ENCODE results near the gene ITGB2.

DNA sequence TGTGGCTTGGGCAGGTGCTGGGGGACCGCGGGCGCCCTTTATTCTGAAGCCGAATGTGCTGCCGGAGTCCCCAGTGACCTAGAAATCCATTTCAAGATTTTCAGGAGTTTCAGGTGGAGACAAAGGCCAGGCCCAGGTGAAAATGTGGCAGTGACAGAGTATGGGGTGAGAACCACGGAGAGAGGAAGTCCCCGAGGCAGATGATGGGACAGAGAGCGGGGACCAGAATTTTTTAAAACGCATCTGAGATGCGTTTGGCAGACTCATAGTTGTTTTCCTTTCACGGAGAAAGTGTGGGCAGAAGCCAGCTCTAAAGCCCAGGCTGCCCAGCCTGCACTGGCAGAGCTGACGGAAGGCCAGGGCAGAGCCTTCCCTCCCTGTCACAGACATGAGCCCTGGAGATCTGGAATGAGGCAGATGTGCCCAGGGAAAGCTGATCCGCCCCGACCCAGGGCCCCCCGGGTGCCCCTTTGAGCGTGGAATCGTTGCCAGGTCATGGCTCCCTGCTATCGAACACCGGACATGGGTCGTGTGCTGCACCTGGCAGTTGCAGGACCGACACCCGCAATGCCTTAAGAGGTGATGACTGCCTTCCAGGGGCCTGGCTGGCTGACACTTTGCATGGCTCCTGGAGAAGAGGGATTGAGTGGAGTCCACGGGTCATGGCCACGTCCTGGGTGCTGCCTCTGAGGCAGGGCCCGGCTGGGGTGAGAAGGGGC is 12.7 kb upstream of the ITGB2 start:
- no peak for TF ChIP-seq POLR2A (IDR thresholded peaks at IDR 0.05)
- TF ChIP-seq, protein P1, sequence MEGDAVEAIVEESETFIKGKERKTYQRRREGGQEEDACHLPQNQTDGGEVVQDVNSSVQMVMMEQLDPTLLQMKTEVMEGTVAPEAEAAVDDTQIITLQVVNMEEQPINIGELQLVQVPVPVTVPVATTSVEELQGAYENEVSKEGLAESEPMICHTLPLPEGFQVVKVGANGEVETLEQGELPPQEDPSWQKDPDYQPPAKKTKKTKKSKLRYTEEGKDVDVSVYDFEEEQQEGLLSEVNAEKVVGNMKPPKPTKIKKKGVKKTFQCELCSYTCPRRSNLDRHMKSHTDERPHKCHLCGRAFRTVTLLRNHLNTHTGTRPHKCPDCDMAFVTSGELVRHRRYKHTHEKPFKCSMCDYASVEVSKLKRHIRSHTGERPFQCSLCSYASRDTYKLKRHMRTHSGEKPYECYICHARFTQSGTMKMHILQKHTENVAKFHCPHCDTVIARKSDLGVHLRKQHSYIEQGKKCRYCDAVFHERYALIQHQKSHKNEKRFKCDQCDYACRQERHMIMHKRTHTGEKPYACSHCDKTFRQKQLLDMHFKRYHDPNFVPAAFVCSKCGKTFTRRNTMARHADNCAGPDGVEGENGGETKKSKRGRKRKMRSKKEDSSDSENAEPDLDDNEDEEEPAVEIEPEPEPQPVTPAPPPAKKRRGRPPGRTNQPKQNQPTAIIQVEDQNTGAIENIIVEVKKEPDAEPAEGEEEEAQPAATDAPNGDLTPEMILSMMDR (IDR thresholded peaks at IDR 0.05): no peak

All from heart left ventricle (tissue), 13 donors.